Measurements from ENCODE around the gene SYNPO. TPM values are rescaled to one million over a fixed set of nuclear protein-coding genes. Genes with fewer than 3 reads are reported as not detected.

The SYNPO gene
- total RNA-seq, 4 donors from 2014 or later, result 3.8 to 8.5 (median 4.2) TPM

DNA sequence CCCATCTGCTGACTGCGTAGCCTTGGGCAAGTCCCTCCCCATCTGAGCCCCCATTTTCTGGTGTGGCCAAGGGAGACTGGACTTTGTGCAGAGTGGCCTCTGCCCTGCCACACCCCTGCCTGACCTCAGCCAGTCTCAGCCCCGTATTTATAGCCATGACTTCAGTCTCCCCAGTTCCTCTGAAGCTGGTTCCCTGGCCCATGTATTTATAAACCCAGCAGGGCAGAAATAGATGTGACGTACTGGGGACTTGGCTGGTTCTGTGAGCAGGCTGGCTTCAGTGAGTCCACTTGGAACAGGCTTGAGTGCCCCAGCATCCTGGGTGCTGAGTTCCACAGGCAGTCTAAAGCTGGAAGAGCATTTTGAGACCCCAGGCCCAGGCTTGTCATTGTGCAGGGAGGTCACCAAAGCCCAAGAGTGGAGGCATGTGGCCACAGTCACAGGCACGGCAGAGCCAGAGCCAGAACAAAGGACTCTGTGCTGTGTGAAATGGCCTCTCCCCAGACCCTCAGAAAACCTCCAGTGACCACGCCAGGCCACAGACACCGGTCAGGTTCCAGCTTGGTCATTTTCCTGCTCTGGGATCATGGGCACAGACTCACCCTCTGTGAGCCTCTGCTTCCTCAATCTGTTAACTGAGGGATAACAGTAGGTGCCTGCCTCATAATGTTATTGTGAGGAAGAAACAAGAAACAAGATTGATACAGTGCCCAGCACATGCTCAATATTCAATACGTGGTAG is 30.4 kb upstream of the SYNPO start:
- DNase-seq (ENCODE audit: low spot score in 2 of 2), result no peak
- 61 to 67% methylated on average over 7 of the region's 7 CpGs for WGBS, 2 donors
- intact Hi-C loops (cut with DNase I; ENCODE audit: low total_unique reads), result no loop called here
- TF ChIP-seq, protein P1, sequence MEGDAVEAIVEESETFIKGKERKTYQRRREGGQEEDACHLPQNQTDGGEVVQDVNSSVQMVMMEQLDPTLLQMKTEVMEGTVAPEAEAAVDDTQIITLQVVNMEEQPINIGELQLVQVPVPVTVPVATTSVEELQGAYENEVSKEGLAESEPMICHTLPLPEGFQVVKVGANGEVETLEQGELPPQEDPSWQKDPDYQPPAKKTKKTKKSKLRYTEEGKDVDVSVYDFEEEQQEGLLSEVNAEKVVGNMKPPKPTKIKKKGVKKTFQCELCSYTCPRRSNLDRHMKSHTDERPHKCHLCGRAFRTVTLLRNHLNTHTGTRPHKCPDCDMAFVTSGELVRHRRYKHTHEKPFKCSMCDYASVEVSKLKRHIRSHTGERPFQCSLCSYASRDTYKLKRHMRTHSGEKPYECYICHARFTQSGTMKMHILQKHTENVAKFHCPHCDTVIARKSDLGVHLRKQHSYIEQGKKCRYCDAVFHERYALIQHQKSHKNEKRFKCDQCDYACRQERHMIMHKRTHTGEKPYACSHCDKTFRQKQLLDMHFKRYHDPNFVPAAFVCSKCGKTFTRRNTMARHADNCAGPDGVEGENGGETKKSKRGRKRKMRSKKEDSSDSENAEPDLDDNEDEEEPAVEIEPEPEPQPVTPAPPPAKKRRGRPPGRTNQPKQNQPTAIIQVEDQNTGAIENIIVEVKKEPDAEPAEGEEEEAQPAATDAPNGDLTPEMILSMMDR (IDR thresholded peaks at IDR 0.05), result no peak
- no peak for TF ChIP-seq POLR2A (IDR thresholded peaks at IDR 0.05)
- no peak overlapping the region for H3K4me3 ChIP-seq (ENCODE audit: low read depth, poor library complexity, severe bottlenecking)

DNA sequence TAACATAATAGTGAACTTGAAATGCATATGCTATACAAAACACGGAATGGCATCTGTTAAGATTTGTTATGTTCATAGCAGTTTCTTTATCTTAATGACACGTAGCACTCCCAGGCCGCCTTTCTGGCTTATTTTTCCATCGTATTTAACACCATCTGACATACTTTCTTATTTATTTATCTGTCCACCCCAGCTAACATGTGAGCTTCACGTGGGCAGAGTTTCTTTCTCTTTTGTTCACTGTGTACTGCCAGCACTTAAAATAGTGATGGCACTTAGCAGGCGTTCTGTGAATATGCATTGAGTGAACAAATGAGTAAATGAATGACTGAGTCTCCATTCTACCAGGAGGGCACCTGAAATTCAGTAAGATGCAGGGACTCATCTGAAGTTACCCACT is 29.4 kb upstream of the SYNPO start:
- intact Hi-C loops (cut with DNase I; ENCODE audit: low total_unique reads), result no loop called here
- WGBS, 2 donors, result 82 to 83% methylated on average over 6 of the region's 6 CpGs
- TF ChIP-seq POLR2A (IDR thresholded peaks at IDR 0.05), result no peak
- TF ChIP-seq, protein P1 (IDR thresholded peaks at IDR 0.05), result no peak
- H3K4me3 ChIP-seq (ENCODE audit: low read depth, poor library complexity, severe bottlenecking), result no peak overlapping the region
- DNase-seq (ENCODE audit: low spot score in 2 of 2), result no peak

DNA sequence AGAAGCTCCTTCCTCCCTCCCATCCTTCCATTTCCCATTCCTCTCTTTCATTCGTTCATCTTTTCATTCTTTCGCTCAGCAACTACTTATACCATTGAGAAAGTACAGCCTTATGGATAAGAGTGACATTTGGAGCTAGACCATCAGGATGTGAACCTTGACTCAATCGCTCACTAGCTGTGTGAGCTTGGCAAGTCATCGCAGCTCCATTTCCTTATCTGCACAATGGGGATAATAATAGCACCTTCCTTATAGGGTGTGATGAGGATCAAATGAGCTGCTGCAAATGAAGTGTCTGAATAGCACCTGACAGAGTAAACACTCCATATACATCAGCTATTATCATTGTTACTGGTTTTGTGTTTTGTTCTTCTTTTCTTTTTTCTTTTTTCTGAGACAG is 28.1 kb upstream of the SYNPO start:
- H3K4me3 ChIP-seq (ENCODE audit: low read depth, poor library complexity, severe bottlenecking), result no peak overlapping the region
- WGBS, 2 donors, result 63 to 70% methylated on average over 4 of the region's 4 CpGs
- intact Hi-C loops (cut with DNase I; ENCODE audit: low total_unique reads), result no loop called here
- DNase-seq (ENCODE audit: low spot score in 2 of 2), result no peak
- TF ChIP-seq, protein P1 (IDR thresholded peaks at IDR 0.05), result no peak
- no peak for TF ChIP-seq POLR2A (IDR thresholded peaks at IDR 0.05)

DNA sequence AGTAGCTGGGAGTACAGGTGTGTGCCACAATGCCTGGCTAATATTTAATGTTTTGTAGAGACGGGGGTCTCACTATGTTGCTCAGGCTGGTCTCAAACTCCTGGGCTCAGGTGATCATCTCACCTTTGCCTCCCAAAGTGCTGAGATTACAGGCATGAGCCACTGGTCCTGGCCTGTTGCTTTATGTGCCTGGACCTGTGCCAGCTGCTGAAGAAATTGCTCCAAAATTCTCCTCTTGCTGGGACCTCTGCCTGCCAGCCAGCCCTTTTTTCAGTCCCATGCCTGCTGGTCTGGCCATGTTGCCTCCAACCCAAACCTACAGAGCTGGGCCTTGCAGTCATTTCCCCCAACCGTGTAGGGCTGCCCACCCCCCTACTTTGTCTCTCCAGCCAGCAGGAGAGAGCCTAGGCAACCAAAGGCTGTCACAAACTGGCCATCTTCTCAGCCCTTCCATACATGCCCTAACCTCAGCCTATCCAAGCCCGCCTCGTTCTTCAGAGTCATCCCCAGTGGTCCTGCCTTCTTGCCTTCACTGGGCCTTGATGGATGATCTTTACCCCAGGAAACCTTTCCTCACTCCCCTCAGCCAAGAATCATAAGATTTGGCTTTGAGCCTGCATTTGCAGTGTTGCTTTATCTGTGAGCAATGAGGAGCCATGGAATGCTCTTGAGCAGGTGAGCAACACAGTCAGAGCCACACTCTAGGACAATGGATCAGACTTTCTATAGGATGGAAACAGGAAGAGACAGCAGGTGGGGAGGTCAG is 27.4 kb upstream of the SYNPO start:
- TF ChIP-seq, protein P1 (IDR thresholded peaks at IDR 0.05), result no peak
- TF ChIP-seq POLR2A (IDR thresholded peaks at IDR 0.05), result no peak
- no peak overlapping the region for H3K4me3 ChIP-seq (ENCODE audit: low read depth, poor library complexity, severe bottlenecking)
- intact Hi-C loops (cut with DNase I; ENCODE audit: low total_unique reads), result no loop called here
- WGBS, 2 donors, result 64 to 75% methylated on average over 4 of the region's 4 CpGs
- no peak for DNase-seq (ENCODE audit: low spot score in 2 of 2)

DNA sequence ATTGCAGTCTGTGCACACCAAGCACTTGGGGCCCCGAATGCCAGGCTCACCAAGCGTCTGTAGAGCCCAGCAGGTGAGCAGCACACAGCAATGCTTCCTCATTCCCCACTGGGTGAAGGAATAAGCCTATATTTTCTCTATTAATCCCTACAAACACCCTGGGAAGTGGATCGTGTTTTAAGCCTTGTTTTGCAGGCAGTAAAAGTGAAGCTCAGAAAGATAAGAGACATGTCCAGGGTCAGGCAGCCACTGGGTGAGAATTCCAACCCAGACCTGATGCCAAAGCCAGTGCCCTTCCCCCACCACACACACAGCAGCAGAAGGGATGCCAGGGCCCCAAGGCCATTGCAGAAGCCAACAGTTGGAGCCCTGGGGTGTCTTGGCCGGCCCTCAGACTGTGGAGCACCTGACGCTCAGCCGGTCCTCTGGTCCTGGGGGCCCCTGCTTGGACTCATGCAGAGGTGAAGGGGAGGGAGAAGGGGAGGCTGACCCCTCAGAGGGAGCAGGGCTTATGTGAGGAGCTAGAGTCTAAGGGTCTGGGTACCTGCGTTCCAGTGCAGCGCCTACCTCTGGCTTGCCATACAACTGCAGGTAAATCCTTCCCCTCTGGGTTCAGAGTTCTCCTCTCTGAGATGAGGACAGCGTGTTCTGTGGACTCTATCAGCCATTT is 26.3 kb upstream of the SYNPO start:
- H3K4me3 ChIP-seq (ENCODE audit: low read depth, poor library complexity, severe bottlenecking), result no peak overlapping the region
- no peak for DNase-seq (ENCODE audit: low spot score in 2 of 2)
- TF ChIP-seq POLR2A (IDR thresholded peaks at IDR 0.05), result no peak
- TF ChIP-seq, protein P1 (IDR thresholded peaks at IDR 0.05), result no peak
- intact Hi-C loops (cut with DNase I; ENCODE audit: low total_unique reads), result no loop called here
- WGBS, 2 donors, result 73 to 78% methylated on average over 9 of the region's 9 CpGs
